Measurements from ENCODE around the gene SH3BGRL2. TPM values are rescaled to one million over a fixed set of nuclear protein-coding genes. Genes with fewer than 3 reads are reported as not detected.
A peak's percentile ranks its signal among the peaks of the same experiment; 100 is the strongest.

The SH3BGRL2 gene
- total RNA-seq, 4 donors from 2014 or later = 25.5 to 65.3 (median 48.8) TPM

- Histone ChIP-seq H3K36me3 (peaks cover 0 to 5% (median 0%) of the 10 kb centered on the region in 3 donors), H3K27ac (no peak overlapping the region), H3K4me1 (peaks cover 0 to 11% (median 0%) of the 10 kb centered on the region in 4 donors), H3K27me3 (no peaks in the 10 kb centered on the region), H3K4me3 (no peak overlapping the region), H3K9me3 (no peaks in the 10 kb centered on the region)
- DNase-seq (ENCODE audit: low spot score in 2 of 2) = no peak
- WGBS, 2 donors = 79 to 85% methylated on average over 4 of the region's 4 CpGs
- no peak for TF ChIP-seq POLR2A (IDR thresholded peaks at IDR 0.05)
- no peak for TF ChIP-seq EP300 (IDR thresholded peaks at IDR 0.05)
- TF ChIP-seq, protein P1, sequence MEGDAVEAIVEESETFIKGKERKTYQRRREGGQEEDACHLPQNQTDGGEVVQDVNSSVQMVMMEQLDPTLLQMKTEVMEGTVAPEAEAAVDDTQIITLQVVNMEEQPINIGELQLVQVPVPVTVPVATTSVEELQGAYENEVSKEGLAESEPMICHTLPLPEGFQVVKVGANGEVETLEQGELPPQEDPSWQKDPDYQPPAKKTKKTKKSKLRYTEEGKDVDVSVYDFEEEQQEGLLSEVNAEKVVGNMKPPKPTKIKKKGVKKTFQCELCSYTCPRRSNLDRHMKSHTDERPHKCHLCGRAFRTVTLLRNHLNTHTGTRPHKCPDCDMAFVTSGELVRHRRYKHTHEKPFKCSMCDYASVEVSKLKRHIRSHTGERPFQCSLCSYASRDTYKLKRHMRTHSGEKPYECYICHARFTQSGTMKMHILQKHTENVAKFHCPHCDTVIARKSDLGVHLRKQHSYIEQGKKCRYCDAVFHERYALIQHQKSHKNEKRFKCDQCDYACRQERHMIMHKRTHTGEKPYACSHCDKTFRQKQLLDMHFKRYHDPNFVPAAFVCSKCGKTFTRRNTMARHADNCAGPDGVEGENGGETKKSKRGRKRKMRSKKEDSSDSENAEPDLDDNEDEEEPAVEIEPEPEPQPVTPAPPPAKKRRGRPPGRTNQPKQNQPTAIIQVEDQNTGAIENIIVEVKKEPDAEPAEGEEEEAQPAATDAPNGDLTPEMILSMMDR (IDR thresholded peaks at IDR 0.05) = no peak
These were observed 66.3 kb downstream of the SH3BGRL2 start for GRCh38 chr6:79697430-79697829.

- no peak for TF ChIP-seq EP300 (IDR thresholded peaks at IDR 0.05)
- TF ChIP-seq, protein P1 (IDR thresholded peaks at IDR 0.05) = no peak
- no peak for TF ChIP-seq POLR2A (IDR thresholded peaks at IDR 0.05)
- WGBS, 2 donors = 94 to 97% methylated on average over 7 of the region's 7 CpGs
These were observed 68.5 kb downstream of the SH3BGRL2 start for GRCh38 chr6:79699606-79700005.

DNA sequence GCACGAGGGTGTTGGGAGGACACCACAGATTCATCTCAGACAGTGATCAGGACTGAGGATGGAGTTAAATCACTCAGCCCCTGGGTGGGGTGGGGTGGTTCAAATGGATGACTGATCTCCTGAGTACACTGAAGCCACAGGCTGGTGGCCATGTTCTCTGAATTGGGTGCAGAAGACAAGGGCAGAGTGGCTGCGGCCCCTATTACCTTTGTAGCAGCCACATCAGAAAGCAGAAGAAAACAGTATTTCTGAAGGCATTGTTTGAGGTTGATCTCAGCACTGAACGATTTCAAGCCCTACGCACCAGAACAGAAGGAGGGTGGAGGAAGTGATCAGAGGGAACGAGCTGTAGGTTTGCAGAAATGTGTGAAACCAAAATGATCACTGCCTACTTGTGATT lies 71.6 kb downstream of the SH3BGRL2 start:
- no peak for DNase-seq (ENCODE audit: low spot score in 2 of 2)
- Histone ChIP-seq H3K9me3 (no peaks in the 10 kb centered on the region), H3K4me3 (no peak overlapping the region), H3K36me3 (peaks cover 0 to 5% (median 0%) of the 10 kb centered on the region in 3 donors), H3K27me3 (no peaks in the 10 kb centered on the region), H3K4me1 (no peaks in the 10 kb centered on the region), H3K27ac (no peak overlapping the region)
- TF ChIP-seq, protein P1 (IDR thresholded peaks at IDR 0.05) = no peak
- no peak for TF ChIP-seq EP300 (IDR thresholded peaks at IDR 0.05)
- TF ChIP-seq POLR2A (IDR thresholded peaks at IDR 0.05) = no peak
- 74 to 78% methylated on average over 5 of the region's 5 CpGs for WGBS, 2 donors

More at GRCh38 chr6:79699606-79700005, 68.5 kb downstream of the SH3BGRL2 start:
- Histone ChIP-seq H3K4me1 (peaks cover 0 to 6% (median 0%) of the 10 kb centered on the region in 4 donors), H3K4me3 (no peak overlapping the region), H3K27me3 (no peaks in the 10 kb centered on the region), H3K27ac (no peak overlapping the region), H3K9me3 (no peaks in the 10 kb centered on the region), H3K36me3 (peaks cover 0 to 5% (median 0%) of the 10 kb centered on the region in 3 donors)
- DNase-seq (ENCODE audit: low spot score in 2 of 2) = no peak

GRCh38 chr6:79704200-79704599 lies 73.1 kb downstream of the SH3BGRL2 start:
- 83 to 88% methylated on average over 2 of the region's 2 CpGs for WGBS, 2 donors
- TF ChIP-seq, protein P1 (IDR thresholded peaks at IDR 0.05) = no peak
- TF ChIP-seq POLR2A (IDR thresholded peaks at IDR 0.05) = no peak
- TF ChIP-seq EP300 (IDR thresholded peaks at IDR 0.05) = no peak

GRCh38 chr6:79705456-79705995 lies 74.4 kb downstream of the SH3BGRL2 start:
- Histone ChIP-seq H3K27me3 (no peaks in the 10 kb centered on the region), H3K27ac (peak overlapping the region in 2 of 4 donors; percentile 9 to 12), H3K36me3 (no peaks in the 10 kb centered on the region), H3K4me1 (no peaks in the 10 kb centered on the region), H3K4me3 (no peak overlapping the region), H3K9me3 (no peaks in the 10 kb centered on the region)
- TF ChIP-seq POLR2A (IDR thresholded peaks at IDR 0.05) (no peak), EP300 (IDR thresholded peaks at IDR 0.05) (no peak)
- TF ChIP-seq, protein P1 (IDR thresholded peaks at IDR 0.05) = no peak
- 68 to 72% methylated on average over 5 of the region's 5 CpGs for WGBS, 2 donors
- no peak for DNase-seq (ENCODE audit: low spot score in 2 of 2)

More at GRCh38 chr6:79704200-79704599, 73.1 kb downstream of the SH3BGRL2 start:
- Histone ChIP-seq H3K27ac (no peak overlapping the region), H3K9me3 (no peaks in the 10 kb centered on the region), H3K4me1 (no peaks in the 10 kb centered on the region), H3K36me3 (peaks cover 0 to 5% (median 0%) of the 10 kb centered on the region in 3 donors), H3K27me3 (no peaks in the 10 kb centered on the region), H3K4me3 (no peak overlapping the region)
- no peak for DNase-seq (ENCODE audit: low spot score in 2 of 2)
